GM12873 (cell line): Measurements from ENCODE around the gene TBC1D9.
A peak's percentile ranks its signal among the peaks of the same experiment; 100 is the strongest.

ENCODE experiments used
- TF ChIP-seq, protein P1 (sequence below): IDR thresholded peaks from 2 replicates; pipeline ENCODE4 v1.5.1; 2012; ENCODE audit warnings: low read depth, mild to moderate bottlenecking, moderate library complexity, low read length, control low read depth; ENCODE audit not compliant: insufficient read depth; ENCODE audit errors: missing control alignments

The TBC1D9 gene

DNA sequence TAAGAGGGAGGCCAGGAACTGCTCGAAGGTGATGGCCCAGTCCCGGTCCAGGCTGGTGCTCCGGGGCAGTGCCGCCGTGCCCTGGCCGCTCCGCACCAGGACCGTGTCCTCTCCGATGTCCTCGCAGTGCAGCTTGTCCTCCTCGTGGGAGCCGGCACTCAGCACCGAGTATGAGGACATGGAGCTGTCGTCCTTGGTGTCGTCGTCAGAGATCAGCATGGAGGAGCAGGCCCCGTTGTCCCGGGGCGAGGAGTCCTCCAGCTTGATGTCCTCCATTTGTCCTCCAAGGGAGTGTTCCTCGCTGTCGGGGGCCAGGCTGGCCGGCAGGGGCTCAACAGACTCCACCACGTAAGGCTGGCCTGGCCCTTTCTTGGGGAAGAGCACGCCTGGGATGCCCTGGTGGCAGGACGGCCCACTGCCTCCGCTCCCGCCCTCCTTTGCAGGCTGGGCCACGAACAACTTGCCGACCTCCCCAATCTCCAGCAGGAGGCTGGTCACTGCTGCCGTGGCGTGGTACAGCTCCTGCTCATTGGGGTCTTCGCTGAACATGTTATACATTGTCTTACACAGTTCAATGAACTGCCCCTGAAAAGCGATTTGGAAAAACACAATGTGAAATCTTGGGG is 133.7 kb downstream of the TBC1D9 start:
- TF ChIP-seq, protein P1, sequence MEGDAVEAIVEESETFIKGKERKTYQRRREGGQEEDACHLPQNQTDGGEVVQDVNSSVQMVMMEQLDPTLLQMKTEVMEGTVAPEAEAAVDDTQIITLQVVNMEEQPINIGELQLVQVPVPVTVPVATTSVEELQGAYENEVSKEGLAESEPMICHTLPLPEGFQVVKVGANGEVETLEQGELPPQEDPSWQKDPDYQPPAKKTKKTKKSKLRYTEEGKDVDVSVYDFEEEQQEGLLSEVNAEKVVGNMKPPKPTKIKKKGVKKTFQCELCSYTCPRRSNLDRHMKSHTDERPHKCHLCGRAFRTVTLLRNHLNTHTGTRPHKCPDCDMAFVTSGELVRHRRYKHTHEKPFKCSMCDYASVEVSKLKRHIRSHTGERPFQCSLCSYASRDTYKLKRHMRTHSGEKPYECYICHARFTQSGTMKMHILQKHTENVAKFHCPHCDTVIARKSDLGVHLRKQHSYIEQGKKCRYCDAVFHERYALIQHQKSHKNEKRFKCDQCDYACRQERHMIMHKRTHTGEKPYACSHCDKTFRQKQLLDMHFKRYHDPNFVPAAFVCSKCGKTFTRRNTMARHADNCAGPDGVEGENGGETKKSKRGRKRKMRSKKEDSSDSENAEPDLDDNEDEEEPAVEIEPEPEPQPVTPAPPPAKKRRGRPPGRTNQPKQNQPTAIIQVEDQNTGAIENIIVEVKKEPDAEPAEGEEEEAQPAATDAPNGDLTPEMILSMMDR = no peak

DNA sequence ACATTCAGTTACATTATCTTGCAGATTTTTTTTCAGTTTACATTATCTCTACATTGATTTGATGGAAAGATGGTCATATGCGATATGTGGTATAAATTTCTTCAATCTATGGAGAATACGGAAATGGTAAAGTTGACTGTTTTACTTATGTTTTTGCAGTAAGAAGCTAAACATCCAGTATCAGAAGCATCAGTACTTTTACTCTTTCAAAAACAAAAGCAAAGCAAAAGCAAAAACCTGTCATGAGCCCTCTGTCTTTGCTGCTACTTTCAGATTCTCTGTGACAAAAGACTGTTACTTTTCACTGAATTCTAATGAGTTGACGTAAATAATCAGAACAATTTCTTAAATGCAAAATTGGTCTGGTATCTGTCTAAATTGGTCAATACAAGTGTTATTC is 135.0 kb downstream of the TBC1D9 start:
- TF ChIP-seq, protein P1 = no peak

DNA sequence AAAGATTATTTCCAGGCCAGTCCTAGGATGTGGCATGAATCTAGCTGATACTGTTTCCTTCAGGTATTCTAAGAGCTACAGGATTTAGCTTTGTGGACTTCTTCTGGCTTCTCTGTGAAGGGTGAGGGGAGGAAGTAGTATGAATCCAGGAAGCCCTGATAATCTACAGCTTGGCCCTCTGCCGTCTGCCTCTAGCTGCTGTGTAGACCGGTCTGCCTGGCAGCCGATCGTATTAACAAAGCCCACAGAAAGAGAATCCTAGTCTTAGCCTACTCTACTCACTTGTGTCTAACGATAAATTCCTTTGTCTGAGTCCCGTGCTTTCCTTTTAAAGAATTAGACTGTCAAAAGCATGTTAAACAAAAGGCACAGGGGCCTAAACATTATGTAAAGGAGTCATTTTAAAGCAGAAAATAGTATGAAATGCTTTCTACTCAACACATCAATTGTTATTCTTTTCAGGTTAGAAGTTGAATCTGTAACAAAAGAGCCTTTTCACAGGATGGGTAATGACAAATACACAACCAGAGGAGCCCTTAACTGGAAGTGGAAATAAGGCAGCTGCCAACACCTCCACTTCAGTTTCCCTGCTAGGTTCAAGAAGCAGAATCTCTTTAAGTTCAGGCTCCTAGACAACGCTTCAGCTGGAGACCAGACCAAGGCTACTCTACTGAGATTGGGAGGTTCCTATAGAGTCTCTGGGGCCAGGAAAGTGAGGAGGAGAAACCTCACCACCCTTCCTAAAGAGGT is 138.5 kb downstream of the TBC1D9 start:
- TF ChIP-seq, protein P1 = no peak

DNA sequence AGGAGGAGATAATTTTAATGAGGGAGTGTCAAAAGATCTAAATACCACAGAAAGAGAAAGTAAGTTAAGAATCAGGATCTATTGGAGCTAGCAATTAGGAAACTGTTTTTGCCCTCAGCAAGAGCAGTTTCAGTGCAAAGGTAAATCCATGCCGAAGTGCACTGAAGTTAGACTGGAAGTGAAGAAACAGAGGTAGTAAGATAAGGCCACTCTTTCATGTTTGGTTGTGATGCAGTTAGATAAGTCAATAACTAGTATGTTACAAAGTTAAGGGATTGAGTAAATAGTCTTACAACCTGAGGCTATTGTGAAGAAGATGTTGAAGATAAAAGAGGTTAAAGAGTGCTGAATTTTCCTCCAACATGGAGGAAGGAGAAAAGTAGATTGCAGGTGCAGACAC is 140.7 kb downstream of the TBC1D9 start:
- TF ChIP-seq, protein P1 = no peak

DNA sequence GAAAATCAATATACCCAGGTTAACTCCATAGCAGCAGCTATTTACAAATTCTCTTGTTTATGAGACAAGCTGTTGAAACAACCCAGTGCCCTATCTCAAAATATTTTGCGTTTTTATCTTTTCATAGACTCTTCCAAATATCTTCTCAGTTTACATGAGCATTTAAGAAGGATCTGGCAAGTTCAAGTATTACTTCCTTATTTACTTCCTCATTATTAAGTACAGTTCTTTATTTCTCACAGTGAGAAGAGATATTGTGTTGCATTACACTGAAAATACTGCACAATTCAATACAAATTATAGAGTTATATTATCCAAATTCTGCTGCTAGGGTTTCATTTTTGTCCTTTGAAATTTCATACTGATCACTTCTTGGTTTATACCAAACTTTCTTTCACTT is 143.8 kb downstream of the TBC1D9 start:
- TF ChIP-seq, protein P1 = no peak

DNA sequence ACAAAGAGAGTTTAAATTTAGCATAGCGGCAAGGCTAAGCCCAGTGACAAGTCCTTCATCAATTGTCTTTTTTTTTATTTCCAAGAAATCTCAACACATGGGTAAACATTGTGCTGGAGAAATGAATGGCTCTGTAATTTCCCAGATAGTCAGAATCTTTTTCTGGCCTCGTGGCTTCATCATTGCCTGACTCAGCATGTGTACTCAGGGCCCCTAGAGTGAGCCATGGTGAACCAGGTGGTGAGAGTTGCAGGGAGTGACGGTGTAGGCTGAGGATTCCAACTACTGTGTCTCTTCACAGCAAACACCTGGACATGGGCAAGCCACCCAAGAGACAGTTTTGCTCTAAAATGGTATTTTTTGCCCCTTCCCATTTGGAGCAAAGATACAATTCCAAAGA is 144.3 kb downstream of the TBC1D9 start:
- TF ChIP-seq, protein P1 = no peak

DNA sequence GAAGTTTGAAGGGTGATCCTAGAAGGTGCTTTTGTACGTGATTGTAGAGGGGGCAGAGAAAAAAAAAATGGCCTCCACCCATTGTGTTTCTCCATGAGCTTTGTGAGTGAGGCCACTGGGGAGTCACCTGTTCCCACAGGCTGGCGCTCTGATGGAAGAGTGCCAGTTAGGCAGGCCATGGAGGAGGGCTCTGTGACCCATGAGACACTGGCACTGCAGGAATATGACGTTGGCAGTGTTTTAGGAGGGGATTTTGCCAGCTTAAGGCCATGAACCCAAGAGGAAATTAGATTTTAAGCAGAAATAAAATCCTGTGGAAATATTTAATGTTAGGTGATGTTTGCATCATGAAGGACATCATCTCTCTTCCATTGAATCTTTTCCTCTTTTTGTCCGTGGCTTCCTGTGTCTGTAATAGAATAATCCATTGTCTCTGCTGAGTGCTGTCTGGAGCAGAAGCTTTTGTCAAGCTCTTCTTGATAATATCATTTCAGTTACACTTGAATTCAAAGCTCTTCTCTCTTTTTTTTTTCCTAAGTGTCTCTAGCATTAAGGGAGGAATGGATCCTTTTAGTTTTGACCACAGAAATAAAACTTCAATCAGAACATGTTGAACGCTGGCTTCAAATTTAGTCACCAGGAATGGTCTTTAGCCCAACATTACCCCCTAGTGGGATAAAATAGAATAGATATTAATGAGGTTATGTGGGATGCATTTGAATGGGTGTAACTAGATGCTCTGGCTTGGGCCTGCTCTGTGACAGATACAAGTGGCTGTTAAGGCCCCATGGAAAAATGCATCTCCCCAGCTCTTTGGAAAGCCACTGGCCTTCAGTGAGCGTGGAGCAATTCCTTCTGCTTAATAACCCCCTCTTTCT is 146.4 kb downstream of the TBC1D9 start:
- TF ChIP-seq, protein P1 = peak; percentile 50
